Mesothelial cell of epicardium (in vitro differentiated cells): ENCODE measurements around the gene ZNF438. TPM values are rescaled to one million over a fixed set of nuclear protein-coding genes. Genes with fewer than 3 reads are reported as not detected.

Experiments used
- DNase-seq, 2 experiments: peaks; one replicate each; pipeline ENCODE4 v3.0.0; 2021; ENCODE audit warnings: low spot score in 2 of 2; ENCODE audit not compliant: unreplicated experiment in 2 of 2
- H3K27ac Mint-ChIP-seq: 2 replicates; pipeline ENCODE4 v1.8.0; 2021; ENCODE audit warnings: mixed read lengths
- H3K27me3 Mint-ChIP-seq: 2 replicates; pipeline ENCODE4 v1.8.0; 2021; ENCODE audit warnings: low read depth, mixed read lengths
- H3K36me3 Mint-ChIP-seq: 2 replicates; pipeline ENCODE4 v1.8.0; 2021; ENCODE audit warnings: mixed read lengths
- H3K4me1 Mint-ChIP-seq: 2 replicates; pipeline ENCODE4 v1.8.0; 2021; ENCODE audit warnings: mixed read lengths
- H3K4me3 Mint-ChIP-seq: 2 replicates; pipeline ENCODE4 v1.8.0; 2021; ENCODE audit warnings: mild to moderate bottlenecking, moderate library complexity, mixed read lengths
- H3K9me3 Mint-ChIP-seq: 2 replicates; pipeline ENCODE4 v1.8.0; 2021; ENCODE audit warnings: mixed read lengths
- CTCF ChIP-seq: fragments of 200-600 bp; sonication (generic); IDR thresholded peaks from one replicate; pipeline ENCODE4 v1.5.0; 2021; ENCODE audit warnings: antibody characterized with exemption; ENCODE audit not compliant: unreplicated experiment
- total RNA-seq: library from RNA; stranded (reverse); gene quantifications from 3 replicates; pipeline ENCODE4 v1.2.1, GENCODE V29; 2021

Gene ZNF438
- total RNA-seq, 1 donor from 2014 or later = 6.0 TPM

GRCh38 chr10:31010062-31010461 lies 21.6 kb downstream of the ZNF438 start:
- H3K27ac Mint-ChIP-seq = no peak overlapping the region
- no peak for TF ChIP-seq CTCF
- no peak overlapping the region for H3K4me3 Mint-ChIP-seq
- H3K9me3 Mint-ChIP-seq = peaks cover 5% of the 10 kb centered on the region
- peaks cover 9% of the 10 kb centered on the region for H3K4me1 Mint-ChIP-seq
- no peaks in the 10 kb centered on the region for H3K27me3 Mint-ChIP-seq
- peaks cover 3% of the 10 kb centered on the region for H3K36me3 Mint-ChIP-seq
- DNase-seq = no peak

GRCh38 chr10:31005895-31006294 lies 25.8 kb downstream of the ZNF438 start:
- DNase-seq = no peak
- Mint-ChIP-seq H3K4me3 (no peak overlapping the region), H3K27ac (no peak overlapping the region), H3K36me3 (no peaks in the 10 kb centered on the region), H3K27me3 (no peaks in the 10 kb centered on the region), H3K9me3 (peaks cover 5% of the 10 kb centered on the region), H3K4me1 (no peaks in the 10 kb centered on the region)
- no peak for TF ChIP-seq CTCF

GRCh38 chr10:31004611-31005193 lies 27.0 kb downstream of the ZNF438 start:
- no peak for DNase-seq
- Mint-ChIP-seq H3K36me3 (no peaks in the 10 kb centered on the region), H3K9me3 (peaks cover 5% of the 10 kb centered on the region), H3K27me3 (no peaks in the 10 kb centered on the region), H3K27ac (no peak overlapping the region), H3K4me1 (peaks cover 5% of the 10 kb centered on the region), H3K4me3 (no peak overlapping the region)
- TF ChIP-seq CTCF = no peak

GRCh38 chr10:31001740-31002139 lies 29.9 kb downstream of the ZNF438 start:
- Mint-ChIP-seq H3K36me3 (no peaks in the 10 kb centered on the region), H3K4me1 (peaks cover 17% of the 10 kb centered on the region), H3K9me3 (peaks cover 4% of the 10 kb centered on the region), H3K27me3 (no peaks in the 10 kb centered on the region), H3K4me3 (no peak overlapping the region), H3K27ac (no peak overlapping the region)
- DNase-seq = no peak
- TF ChIP-seq CTCF = no peak

GRCh38 chr10:31000867-31001266 lies 30.8 kb downstream of the ZNF438 start:
- no peak for DNase-seq
- no peak overlapping the region for H3K27ac Mint-ChIP-seq
- H3K9me3 Mint-ChIP-seq = peaks cover 13% of the 10 kb centered on the region
- no peak overlapping the region for H3K4me3 Mint-ChIP-seq
- TF ChIP-seq CTCF = no peak
- no peaks in the 10 kb centered on the region for H3K36me3 Mint-ChIP-seq
- no peaks in the 10 kb centered on the region for H3K27me3 Mint-ChIP-seq
- H3K4me1 Mint-ChIP-seq = peaks cover 20% of the 10 kb centered on the region
